ENCODE measurements around the gene ACADVL. TPM values are rescaled to one million over a fixed set of nuclear protein-coding genes. Genes with fewer than 3 reads are reported as not detected.

Gene ACADVL
- total RNA-seq, 1 experiment from 2014 or later: 558 TPM

DNA sequence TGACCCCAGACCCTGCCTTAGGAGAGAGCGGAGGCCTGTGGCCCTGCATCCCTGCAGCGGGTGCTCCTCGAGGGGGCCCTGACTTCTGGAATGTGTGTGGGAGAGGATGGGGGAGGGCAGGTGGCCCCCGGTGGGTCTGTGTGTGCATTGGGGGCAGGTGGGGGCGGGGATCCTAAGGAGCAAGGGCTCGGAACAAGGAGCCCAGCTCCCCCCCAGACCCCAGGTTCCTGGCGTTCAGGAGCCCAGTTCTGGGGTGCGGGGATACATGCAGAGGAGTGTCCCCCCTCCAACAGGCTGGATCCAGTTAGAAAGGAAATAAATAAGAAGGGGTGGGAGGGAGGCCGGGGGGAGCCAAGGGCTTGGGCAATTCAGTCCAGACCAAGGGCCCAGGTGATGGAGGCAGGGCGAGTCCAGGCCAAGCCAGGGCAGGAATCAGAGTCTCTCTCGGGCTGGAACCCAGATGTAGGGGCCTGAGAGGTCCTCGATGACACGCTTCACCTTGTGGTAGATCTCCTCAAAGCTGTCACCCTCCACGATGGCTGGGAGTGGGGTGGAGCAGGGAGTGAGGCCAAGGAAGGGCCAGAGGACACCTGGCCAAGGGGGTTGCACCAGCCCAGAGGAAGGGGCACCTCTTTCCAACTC lies 29.3 kb upstream of the ACADVL start:
- intact Hi-C loops (cut with micrococcal nuclease): no loop called here
- BruUV-seq (replicated peaks): no TSS peak
- no peak for ATAC-seq
- Histone ChIP-seq H3K79me2 (ENCODE audit: low read length) (no peaks in the 10 kb centered on the region), H2AFZ (ENCODE audit: low read length) (no peak overlapping the region), H3K9me2 (replicated peaks; ENCODE audit: low read length) (no peaks in the 10 kb centered on the region), H3K4me2 (ENCODE audit: low read length) (no peak overlapping the region), H3K4me1 (ENCODE audit: insufficient read depth, low read length) (no peaks in the 10 kb centered on the region), H4K20me1 (ENCODE audit: low read length) (no peaks in the 10 kb centered on the region), H3F3A (ENCODE audit: low read length, unreplicated experiment) (no peaks in the 10 kb centered on the region), H3K36me3 (ENCODE audit: low read depth, low read length) (no peaks in the 10 kb centered on the region), H3K27ac (ENCODE audit: low read length) (no peak overlapping the region), H3K9me3 (ENCODE audit: low read length) (no peaks in the 10 kb centered on the region), H3K9ac (ENCODE audit: low read length) (no peak overlapping the region), H3K27me3 (ENCODE audit: low read length) (no peaks in the 10 kb centered on the region), H3K4me3 (ENCODE audit: low read length) (no peak overlapping the region)
- DNase-seq: no peak
- ChIA-PET CTCF (no interaction called here), POLR2A (ENCODE audit: unreplicated experiment) (no interaction called here)
- TF ChIP-seq EZH2phosphoT487 (IDR thresholded peaks at IDR 0.05; ENCODE audit: borderline replicate concordance, low read length) (no peak), EZH2 (IDR thresholded peaks at IDR 0.05; ENCODE audit: low read length, unreplicated experiment) (no peak)
- TF ChIP-seq, protein P1, sequence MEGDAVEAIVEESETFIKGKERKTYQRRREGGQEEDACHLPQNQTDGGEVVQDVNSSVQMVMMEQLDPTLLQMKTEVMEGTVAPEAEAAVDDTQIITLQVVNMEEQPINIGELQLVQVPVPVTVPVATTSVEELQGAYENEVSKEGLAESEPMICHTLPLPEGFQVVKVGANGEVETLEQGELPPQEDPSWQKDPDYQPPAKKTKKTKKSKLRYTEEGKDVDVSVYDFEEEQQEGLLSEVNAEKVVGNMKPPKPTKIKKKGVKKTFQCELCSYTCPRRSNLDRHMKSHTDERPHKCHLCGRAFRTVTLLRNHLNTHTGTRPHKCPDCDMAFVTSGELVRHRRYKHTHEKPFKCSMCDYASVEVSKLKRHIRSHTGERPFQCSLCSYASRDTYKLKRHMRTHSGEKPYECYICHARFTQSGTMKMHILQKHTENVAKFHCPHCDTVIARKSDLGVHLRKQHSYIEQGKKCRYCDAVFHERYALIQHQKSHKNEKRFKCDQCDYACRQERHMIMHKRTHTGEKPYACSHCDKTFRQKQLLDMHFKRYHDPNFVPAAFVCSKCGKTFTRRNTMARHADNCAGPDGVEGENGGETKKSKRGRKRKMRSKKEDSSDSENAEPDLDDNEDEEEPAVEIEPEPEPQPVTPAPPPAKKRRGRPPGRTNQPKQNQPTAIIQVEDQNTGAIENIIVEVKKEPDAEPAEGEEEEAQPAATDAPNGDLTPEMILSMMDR (conservative IDR thresholded peaks at IDR 0.05; ENCODE audit: low read depth, low read length): no peak

DNA sequence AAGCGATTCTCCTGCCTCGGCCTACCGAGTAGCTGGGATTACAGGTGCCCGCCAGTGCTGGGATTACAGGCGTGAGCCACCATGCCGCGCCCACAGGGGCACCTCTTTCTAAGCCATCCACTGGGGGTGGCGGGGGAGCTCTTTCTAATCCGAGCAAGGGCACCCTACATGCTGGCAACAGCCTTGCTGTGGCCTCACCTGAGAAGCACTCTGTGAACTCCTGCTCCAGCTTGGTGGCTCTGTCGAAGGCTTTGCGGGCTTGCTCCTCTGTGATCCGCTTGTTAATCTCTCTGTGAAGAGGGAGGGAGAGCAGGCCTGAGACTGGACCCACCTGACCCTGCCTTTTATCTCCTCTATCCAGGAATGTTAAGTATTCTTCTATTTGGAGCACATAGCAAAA lies 28.7 kb upstream of the ACADVL start:
- no peaks in the 10 kb centered on the region for H3K27me3 ChIP-seq (ENCODE audit: low read length)
- no peaks in the 10 kb centered on the region for H3K79me2 ChIP-seq (ENCODE audit: low read length)
- no peaks in the 10 kb centered on the region for H3K9me3 ChIP-seq (ENCODE audit: low read length)
- no TSS peak for BruUV-seq (replicated peaks)
- ATAC-seq (no peak), DNase-seq (no peak)
- H2AFZ ChIP-seq (ENCODE audit: low read length): no peak overlapping the region
- intact Hi-C loops (cut with micrococcal nuclease): no loop called here
- H3K9ac ChIP-seq (ENCODE audit: low read length): no peak overlapping the region
- ChIA-PET POLR2A (ENCODE audit: unreplicated experiment) (no interaction called here), CTCF (no interaction called here)
- H3K4me1 ChIP-seq (ENCODE audit: insufficient read depth, low read length): no peaks in the 10 kb centered on the region
- no peaks in the 10 kb centered on the region for H3K36me3 ChIP-seq (ENCODE audit: low read depth, low read length)
- no peak overlapping the region for H3K27ac ChIP-seq (ENCODE audit: low read length)
- H3F3A ChIP-seq (ENCODE audit: low read length, unreplicated experiment): no peaks in the 10 kb centered on the region
- no peak overlapping the region for H3K4me3 ChIP-seq (ENCODE audit: low read length)
- no peak overlapping the region for H3K4me2 ChIP-seq (ENCODE audit: low read length)
- H3K9me2 ChIP-seq (replicated peaks; ENCODE audit: low read length): no peaks in the 10 kb centered on the region
- H4K20me1 ChIP-seq (ENCODE audit: low read length): no peaks in the 10 kb centered on the region
- TF ChIP-seq EZH2phosphoT487 (IDR thresholded peaks at IDR 0.05; ENCODE audit: borderline replicate concordance, low read length): no peak
- TF ChIP-seq EZH2 (IDR thresholded peaks at IDR 0.05; ENCODE audit: low read length, unreplicated experiment): no peak
- TF ChIP-seq, protein P1 (conservative IDR thresholded peaks at IDR 0.05; ENCODE audit: low read depth, low read length): no peak

DNA sequence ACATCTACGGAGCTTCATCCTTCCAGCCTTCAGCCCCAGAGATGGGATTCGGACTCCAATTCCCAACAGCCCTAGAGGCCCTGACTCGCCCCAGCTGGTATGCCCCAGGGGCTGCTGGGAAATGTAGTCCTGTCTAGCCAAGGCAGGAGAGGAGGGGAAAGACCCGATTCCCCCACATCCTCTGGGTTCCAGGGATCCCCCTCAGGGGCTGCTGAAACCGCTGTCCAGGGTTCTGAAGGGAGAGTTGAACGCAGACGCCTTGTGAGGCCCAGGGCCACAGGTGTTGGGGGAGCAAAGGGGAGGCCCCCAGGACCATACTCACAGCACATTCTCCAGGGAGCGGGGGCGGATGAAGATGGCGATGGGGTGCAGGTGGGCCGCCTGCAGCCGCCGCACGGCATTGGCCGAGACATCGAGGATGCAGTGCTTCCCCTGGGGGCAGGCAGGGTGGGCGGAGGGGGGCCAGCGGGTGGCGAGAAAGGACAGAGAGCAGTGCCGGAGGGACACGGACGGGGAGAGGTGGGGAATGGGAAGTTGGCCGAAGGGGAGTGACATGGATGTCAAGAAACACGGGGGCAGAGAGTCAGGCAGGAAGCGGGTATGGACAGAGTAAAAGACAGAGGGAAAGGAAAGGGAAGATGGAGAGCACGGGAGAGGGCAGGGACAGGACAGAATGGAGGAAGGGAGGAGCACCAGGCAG lies 28.0 kb upstream of the ACADVL start:
- ATAC-seq (no peak; the same call in 1 of the 2 replicates), DNase-seq (peak; percentile 34)
- TF ChIP-seq, protein P1 (conservative IDR thresholded peaks at IDR 0.05; ENCODE audit: low read depth, low read length): no peak
- no peak for TF ChIP-seq EZH2 (IDR thresholded peaks at IDR 0.05; ENCODE audit: low read length, unreplicated experiment)
- no peak for TF ChIP-seq EZH2phosphoT487 (IDR thresholded peaks at IDR 0.05; ENCODE audit: borderline replicate concordance, low read length)
- no peak overlapping the region for H3K4me3 ChIP-seq (ENCODE audit: low read length)
- BruUV-seq (replicated peaks): no TSS peak
- intact Hi-C loops (cut with micrococcal nuclease): no loop called here
- no peaks in the 10 kb centered on the region for H3K9me2 ChIP-seq (replicated peaks; ENCODE audit: low read length)
- no peaks in the 10 kb centered on the region for H3K27me3 ChIP-seq (ENCODE audit: low read length)
- H2AFZ ChIP-seq (ENCODE audit: low read length): no peak overlapping the region
- no peak overlapping the region for H3K9ac ChIP-seq (ENCODE audit: low read length)
- no peaks in the 10 kb centered on the region for H4K20me1 ChIP-seq (ENCODE audit: low read length)
- no peaks in the 10 kb centered on the region for H3K9me3 ChIP-seq (ENCODE audit: low read length)
- no peaks in the 10 kb centered on the region for H3F3A ChIP-seq (ENCODE audit: low read length, unreplicated experiment)
- POLR2A ChIA-PET (ENCODE audit: unreplicated experiment): no interaction called here
- H3K4me1 ChIP-seq (ENCODE audit: insufficient read depth, low read length): no peaks in the 10 kb centered on the region
- H3K79me2 ChIP-seq (ENCODE audit: low read length): no peaks in the 10 kb centered on the region
- no peak overlapping the region for H3K4me2 ChIP-seq (ENCODE audit: low read length)
- CTCF ChIA-PET: no interaction called here
- H3K36me3 ChIP-seq (ENCODE audit: low read depth, low read length): no peaks in the 10 kb centered on the region
- H3K27ac ChIP-seq (ENCODE audit: low read length): no peak overlapping the region

All from PC-3 (cell line).